Tibial nerve (tissue), 4 donors: ENCODE results near the gene MAPK8IP1.

ENCODE experiments used
- EP300 ChIP-seq, 2 donors: sonication (generic); formaldehyde crosslinking; IDR thresholded peaks; one replicate each; pipeline ENCODE4 v1.6.1; 2017; ENCODE audit warnings: antibody characterized with exemption in 2 of 2, mild to moderate bottlenecking in 1 of 2
- POLR2A ChIP-seq, 2 donors: fragments of 450-650 bp; IDR thresholded peaks; one replicate each; pipeline ENCODE4 v1.6.1; 2017; ENCODE audit warnings: antibody characterized with exemption in 2 of 2, mild to moderate bottlenecking in 2 of 2, moderate library complexity in 2 of 2
- TF ChIP-seq, protein P1 (sequence below), 5 experiments: fragments of 200-600 bp in 3 of 5; fragments of 450-650 bp in 2 of 5; sonication (generic) in 3 of 5; IDR thresholded peaks; one replicate each; pipeline ENCODE4 v1.5.1; 2016 to 2019; ENCODE audit warnings: antibody characterized with exemption in 5 of 5, mild to moderate bottlenecking in 3 of 5, moderate library complexity in 2 of 5

DNA sequence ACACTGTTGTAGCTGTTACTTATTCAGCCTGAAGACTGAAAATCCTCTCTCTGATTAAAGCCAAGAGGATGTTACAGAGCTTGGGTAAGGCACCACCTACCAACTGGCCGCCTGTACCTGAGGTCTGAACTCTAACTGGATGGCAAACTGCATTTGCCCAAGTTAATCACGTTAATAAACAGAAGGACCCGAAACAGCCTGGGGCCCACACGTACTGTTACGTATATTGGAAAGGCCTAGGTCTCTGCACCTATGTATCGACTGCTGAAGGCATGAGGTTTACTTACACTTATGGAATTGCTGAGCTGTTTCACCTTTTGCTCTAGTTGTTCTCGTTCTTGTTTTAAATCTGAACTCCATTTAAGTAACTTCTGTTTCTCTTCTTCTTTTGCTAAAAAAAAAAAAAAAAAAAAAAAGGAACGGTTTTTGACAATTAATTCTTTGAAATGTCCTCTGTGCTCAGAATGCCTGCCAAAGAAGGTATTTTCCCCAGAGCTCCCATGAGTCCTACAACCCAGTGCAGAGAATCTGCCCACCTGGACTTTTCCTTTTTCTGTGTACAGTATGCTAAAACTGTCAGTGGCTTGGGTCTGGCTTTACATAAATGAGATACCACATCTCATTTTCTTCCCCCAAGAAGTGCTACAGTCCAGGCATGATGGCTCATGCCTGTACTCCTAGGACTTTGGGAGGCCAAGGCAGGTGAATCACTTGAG lies 50.1 kb downstream of the MAPK8IP1 start:
- TF ChIP-seq, protein P1, sequence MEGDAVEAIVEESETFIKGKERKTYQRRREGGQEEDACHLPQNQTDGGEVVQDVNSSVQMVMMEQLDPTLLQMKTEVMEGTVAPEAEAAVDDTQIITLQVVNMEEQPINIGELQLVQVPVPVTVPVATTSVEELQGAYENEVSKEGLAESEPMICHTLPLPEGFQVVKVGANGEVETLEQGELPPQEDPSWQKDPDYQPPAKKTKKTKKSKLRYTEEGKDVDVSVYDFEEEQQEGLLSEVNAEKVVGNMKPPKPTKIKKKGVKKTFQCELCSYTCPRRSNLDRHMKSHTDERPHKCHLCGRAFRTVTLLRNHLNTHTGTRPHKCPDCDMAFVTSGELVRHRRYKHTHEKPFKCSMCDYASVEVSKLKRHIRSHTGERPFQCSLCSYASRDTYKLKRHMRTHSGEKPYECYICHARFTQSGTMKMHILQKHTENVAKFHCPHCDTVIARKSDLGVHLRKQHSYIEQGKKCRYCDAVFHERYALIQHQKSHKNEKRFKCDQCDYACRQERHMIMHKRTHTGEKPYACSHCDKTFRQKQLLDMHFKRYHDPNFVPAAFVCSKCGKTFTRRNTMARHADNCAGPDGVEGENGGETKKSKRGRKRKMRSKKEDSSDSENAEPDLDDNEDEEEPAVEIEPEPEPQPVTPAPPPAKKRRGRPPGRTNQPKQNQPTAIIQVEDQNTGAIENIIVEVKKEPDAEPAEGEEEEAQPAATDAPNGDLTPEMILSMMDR (IDR thresholded peaks at IDR 0.05): no peak
- no peak for TF ChIP-seq POLR2A (IDR thresholded peaks at IDR 0.05)
- TF ChIP-seq EP300 (IDR thresholded peaks at IDR 0.05): no peak
